SK-N-SH treated with all-trans-retinoic acid at 6 μM for 48 hours (cell line): Measurements from ENCODE around the gene FFAR3.

Source experiments
- CREB5 ChIP-seq: fragments of 250-450 bp; sonication (Bioruptor Pico); IDR thresholded peaks from 2 replicates; pipeline ENCODE4 v1.5.1; 2020; ENCODE audit warnings: low read depth, mild to moderate bottlenecking, moderate library complexity
- OSR1 ChIP-seq: fragments of 250-450 bp; sonication (Bioruptor Pico); IDR thresholded peaks from 2 replicates; pipeline ENCODE4 v1.8.0; 2022; ENCODE audit warnings: moderate library complexity, mild to moderate bottlenecking, inconsistent platforms
- PATZ1 ChIP-seq: fragments of 250-450 bp; sonication (Bioruptor Pico); IDR thresholded peaks from 2 replicates; pipeline ENCODE4 v1.8.0; 2020; ENCODE audit warnings: mild to moderate bottlenecking, moderate library complexity, borderline replicate concordance
- TCF4 ChIP-seq: fragments of 250-450 bp; sonication (Bioruptor Pico); IDR thresholded peaks from 2 replicates; pipeline ENCODE4 v1.8.0; 2021; ENCODE audit warnings: mild to moderate bottlenecking, moderate library complexity, borderline replicate concordance
- ZFP30 ChIP-seq: fragments of 450-650 bp; formaldehyde crosslinking; IDR thresholded peaks from 2 replicates; pipeline ENCODE4 v1.5.0; 2022; ENCODE audit warnings: mild to moderate bottlenecking, moderate library complexity

GRCh38 chr19:35337984-35338296, 20.3 kb upstream of the FFAR3 start:
- TF ChIP-seq OSR1 (CRISPR knock-in tag), result no peak
- TF ChIP-seq CREB5, result no peak
- no peak for TF ChIP-seq PATZ1 (CRISPR knock-in tag)
- no peak for TF ChIP-seq TCF4 (CRISPR knock-in tag)
- no peak for TF ChIP-seq ZFP30 (CRISPR knock-in tag)
